K562 (cell line): Measurements from ENCODE around the gene RAD52. TPM values are rescaled to one million over a fixed set of nuclear protein-coding genes. Genes with fewer than 3 reads are reported as not detected.

Experiments used
- CBX8 ChIP-seq: fragments of 200-600 bp; sonication (generic); IDR thresholded peaks from 2 replicates; pipeline ENCODE4 v1.6.1; 2012; ENCODE audit warnings: borderline replicate concordance, mixed run types, low read depth, mild to moderate bottlenecking, moderate library complexity, mixed read lengths, low read length, control low read depth, inconsistent platforms; ENCODE audit not compliant: poor library complexity, severe bottlenecking; ENCODE audit errors: extremely low read depth
- LCOR ChIP-seq: sonication (generic); formaldehyde crosslinking; IDR thresholded peaks from 2 replicates; pipeline ENCODE4 v1.8.0; 2022; ENCODE audit warnings: mild to moderate bottlenecking, missing genetic modification reagents
- NCOR1 ChIP-seq: fragments of 450-650 bp; IDR thresholded peaks from 2 replicates; pipeline ENCODE4 v1.6.1; 2016; ENCODE audit warnings: mild to moderate bottlenecking, moderate library complexity
- NR2C2 ChIP-seq, 2 experiments: fragments of 200-800 bp in 1 of 2; sonication (Bioruptor generic) in 1 of 2; sonication (generic) in 1 of 2; formaldehyde crosslinking in 1 of 2; IDR thresholded peaks; 2 replicates each; pipeline versions ENCODE4 v1.6.1 to v1.8.0; 2016 to 2022; ENCODE audit warnings: mild to moderate bottlenecking in 1 of 2, missing compliant biosample characterization in 1 of 2, missing genetic modification characterization in 1 of 2, missing genetic modification reagents in 1 of 2
- NR3C1 ChIP-seq: sonication (generic); formaldehyde crosslinking; IDR thresholded peaks from 2 replicates; pipeline ENCODE4 v1.8.1; 2022; ENCODE audit warnings: missing genetic modification reagents
- RB1 ChIP-seq: fragments of 450-650 bp; IDR thresholded peaks from 2 replicates; pipeline ENCODE4 v1.6.1; 2017; ENCODE audit warnings: low read depth, mild to moderate bottlenecking
- RCOR1 ChIP-seq, 2 experiments: IDR thresholded peaks; 2 replicates each; pipeline ENCODE4 v1.6.1; 2012; ENCODE audit warnings: low read depth in 2 of 2, low read length in 2 of 2, borderline replicate concordance in 1 of 2, improper control_type of control experiment in 1 of 2
- RNF2 ChIP-seq: sonication (generic); IDR thresholded peaks from 2 replicates; pipeline ENCODE4 v1.6.1; 2016
- SMC3 ChIP-seq: conservative IDR thresholded peaks from 2 replicates; pipeline ENCODE4 v1.6.1; 2011; ENCODE audit warnings: low read depth, low read length, improper control_type of control experiment; ENCODE audit not compliant: insufficient read depth
- THRAP3 ChIP-seq: fragments of 450-650 bp; IDR thresholded peaks from 2 replicates; pipeline ENCODE4 v1.6.1; 2016; ENCODE audit warnings: mild to moderate bottlenecking, inconsistent platforms, borderline replicate concordance
- WHSC1 ChIP-seq: IDR thresholded peaks from one replicate; pipeline ENCODE4 v1.6.1; 2012; ENCODE audit warnings: low read length, control low read depth, inconsistent platforms
- ZNF780A ChIP-seq: fragments of 250-450 bp; sonication (Bioruptor Pico); IDR thresholded peaks from 2 replicates; pipeline ENCODE4 v1.5.0; 2021; ENCODE audit warnings: mild to moderate bottlenecking
- ZZZ3 ChIP-seq: fragments of 450-650 bp; IDR thresholded peaks from 2 replicates; pipeline ENCODE4 v1.6.1; 2016; ENCODE audit warnings: antibody characterized with exemption, mild to moderate bottlenecking, moderate library complexity
- polyA plus RNA-seq, 8 experiments: library from polyadenylated mRNA; depleted of rRNA in 4 of 8; stranded (reverse) in 5 of 8; unstranded in 3 of 8; fragments of >200 nt; fragmentation: Nextera tagmentation in 2 of 8; fragmentation: Illumina TruSeq in 1 of 8; extraction: Ambion mirVana in 2 of 8; extraction: Trizol in 1 of 8; gene quantifications; 2 replicates each; pipeline versions ENCODE4 v1.2.1 to v1.2.3, GENCODE V29; 2011 to 2014; ENCODE audit warnings: inconsistent platforms in 1 of 8, missing spikeins in 1 of 8
- total RNA-seq, 7 experiments: library from RNA; depleted of rRNA in 6 of 7; stranded (reverse); fragments of >200 nt in 6 of 7; fragmentation: Illumina TruSeq in 2 of 7; extraction: Trizol in 2 of 7; gene quantifications; 2 replicates each; pipeline versions ENCODE4 v1.2.1 to v1.2.3, GENCODE V29; 2011 to 2021; ENCODE audit warnings: low replicate concordance in 1 of 7
- TF ChIP-seq, protein P1 (sequence below): fragments of 450-650 bp; IDR thresholded peaks from 2 replicates; pipeline ENCODE4 v1.6.1; 2018; ENCODE audit not compliant: partially characterized antibody
- TF ChIP-seq, protein P2 (sequence below), 2 experiments: fragments of 450-650 bp; formaldehyde crosslinking in 1 of 2; IDR thresholded peaks; 2 replicates each; pipeline versions ENCODE4 v1.4.0 to v1.6.1; 2014 to 2020; ENCODE audit warnings: mild to moderate bottlenecking in 2 of 2, borderline replicate concordance in 1 of 2, low read depth in 1 of 2

The RAD52 gene
- total and polyA plus RNA-seq, 9 of the 15 experiments (the other 6 are each of a cell fraction or from before 2014, with no cell fraction given), result 1.3 to 15.9 (median 9.3) TPM

DNA sequence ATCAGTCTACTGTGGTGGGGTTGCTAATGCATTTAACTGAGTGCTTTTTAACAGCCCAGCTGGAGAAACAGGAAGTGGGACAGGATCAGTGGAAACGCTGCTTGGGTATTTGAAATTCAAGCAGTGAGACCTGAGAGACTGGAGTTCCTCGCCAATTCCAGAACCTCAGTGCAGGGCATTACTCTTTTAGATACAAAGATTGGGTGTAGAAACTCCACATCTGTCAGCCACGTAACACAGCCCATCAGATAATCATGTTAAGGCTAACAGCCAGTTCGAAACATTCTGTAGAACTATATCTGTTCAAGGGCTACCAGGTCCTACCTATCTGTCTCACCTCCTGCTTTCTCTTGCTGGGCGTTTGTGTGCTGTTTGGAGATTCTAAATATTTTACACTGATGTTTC is 45.5 kb downstream of the RAD52 start (continued):
- TF ChIP-seq, protein P1, sequence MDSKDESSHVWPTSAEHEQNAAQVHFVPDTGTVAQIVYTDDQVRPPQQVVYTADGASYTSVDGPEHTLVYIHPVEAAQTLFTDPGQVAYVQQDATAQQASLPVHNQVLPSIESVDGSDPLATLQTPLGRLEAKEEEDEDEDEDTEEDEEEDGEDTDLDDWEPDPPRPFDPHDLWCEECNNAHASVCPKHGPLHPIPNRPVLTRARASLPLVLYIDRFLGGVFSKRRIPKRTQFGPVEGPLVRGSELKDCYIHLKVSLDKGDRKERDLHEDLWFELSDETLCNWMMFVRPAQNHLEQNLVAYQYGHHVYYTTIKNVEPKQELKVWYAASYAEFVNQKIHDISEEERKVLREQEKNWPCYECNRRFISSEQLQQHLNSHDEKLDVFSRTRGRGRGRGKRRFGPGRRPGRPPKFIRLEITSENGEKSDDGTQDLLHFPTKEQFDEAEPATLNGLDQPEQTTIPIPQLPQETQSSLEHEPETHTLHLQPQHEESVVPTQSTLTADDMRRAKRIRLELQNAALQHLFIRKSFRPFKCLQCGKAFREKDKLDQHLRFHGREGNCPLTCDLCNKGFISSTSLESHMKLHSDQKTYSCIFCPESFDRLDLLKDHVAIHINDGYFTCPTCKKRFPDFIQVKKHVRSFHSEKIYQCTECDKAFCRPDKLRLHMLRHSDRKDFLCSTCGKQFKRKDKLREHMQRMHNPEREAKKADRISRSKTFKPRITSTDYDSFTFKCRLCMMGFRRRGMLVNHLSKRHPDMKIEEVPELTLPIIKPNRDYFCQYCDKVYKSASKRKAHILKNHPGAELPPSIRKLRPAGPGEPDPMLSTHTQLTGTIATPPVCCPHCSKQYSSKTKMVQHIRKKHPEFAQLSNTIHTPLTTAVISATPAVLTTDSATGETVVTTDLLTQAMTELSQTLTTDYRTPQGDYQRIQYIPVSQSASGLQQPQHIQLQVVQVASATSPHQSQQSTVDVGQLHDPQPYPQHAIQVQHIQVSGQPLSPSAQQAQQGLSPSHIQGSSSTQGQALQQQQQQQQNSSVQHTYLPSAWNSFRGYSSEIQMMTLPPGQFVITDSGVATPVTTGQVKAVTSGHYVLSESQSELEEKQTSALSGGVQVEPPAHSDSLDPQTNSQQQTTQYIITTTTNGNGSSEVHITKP, result no peak
- TF ChIP-seq, protein P2, sequence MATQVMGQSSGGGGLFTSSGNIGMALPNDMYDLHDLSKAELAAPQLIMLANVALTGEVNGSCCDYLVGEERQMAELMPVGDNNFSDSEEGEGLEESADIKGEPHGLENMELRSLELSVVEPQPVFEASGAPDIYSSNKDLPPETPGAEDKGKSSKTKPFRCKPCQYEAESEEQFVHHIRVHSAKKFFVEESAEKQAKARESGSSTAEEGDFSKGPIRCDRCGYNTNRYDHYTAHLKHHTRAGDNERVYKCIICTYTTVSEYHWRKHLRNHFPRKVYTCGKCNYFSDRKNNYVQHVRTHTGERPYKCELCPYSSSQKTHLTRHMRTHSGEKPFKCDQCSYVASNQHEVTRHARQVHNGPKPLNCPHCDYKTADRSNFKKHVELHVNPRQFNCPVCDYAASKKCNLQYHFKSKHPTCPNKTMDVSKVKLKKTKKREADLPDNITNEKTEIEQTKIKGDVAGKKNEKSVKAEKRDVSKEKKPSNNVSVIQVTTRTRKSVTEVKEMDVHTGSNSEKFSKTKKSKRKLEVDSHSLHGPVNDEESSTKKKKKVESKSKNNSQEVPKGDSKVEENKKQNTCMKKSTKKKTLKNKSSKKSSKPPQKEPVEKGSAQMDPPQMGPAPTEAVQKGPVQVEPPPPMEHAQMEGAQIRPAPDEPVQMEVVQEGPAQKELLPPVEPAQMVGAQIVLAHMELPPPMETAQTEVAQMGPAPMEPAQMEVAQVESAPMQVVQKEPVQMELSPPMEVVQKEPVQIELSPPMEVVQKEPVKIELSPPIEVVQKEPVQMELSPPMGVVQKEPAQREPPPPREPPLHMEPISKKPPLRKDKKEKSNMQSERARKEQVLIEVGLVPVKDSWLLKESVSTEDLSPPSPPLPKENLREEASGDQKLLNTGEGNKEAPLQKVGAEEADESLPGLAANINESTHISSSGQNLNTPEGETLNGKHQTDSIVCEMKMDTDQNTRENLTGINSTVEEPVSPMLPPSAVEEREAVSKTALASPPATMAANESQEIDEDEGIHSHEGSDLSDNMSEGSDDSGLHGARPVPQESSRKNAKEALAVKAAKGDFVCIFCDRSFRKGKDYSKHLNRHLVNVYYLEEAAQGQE (IDR thresholded peaks at IDR 0.05; ENCODE audit: borderline replicate concordance), result no peak
- TF ChIP-seq, protein P2 (CRISPR knock-in tag; IDR thresholded peaks at IDR 0.05; ENCODE audit: low read depth), result no peak
- TF ChIP-seq NCOR1 (peak; percentile 64), RCOR1 (IDR thresholded peaks at IDR 0.05; ENCODE audit: borderline replicate concordance in 1 of 2, low read depth in 2 of 2, low read length in 2 of 2) (no peak), WHSC1 (no peak), CBX8 (no peak), NR2C2 (CRISPR knock-in tag; IDR thresholded peaks at IDR 0.05) (no peak), NR2C2 (tag; IDR thresholded peaks at IDR 0.05) (no peak), THRAP3 (no peak), NR3C1 (CRISPR knock-in tag) (no peak), ZNF780A (CRISPR knock-in tag) (no peak), RB1 (no peak), SMC3 (no peak), RNF2 (no peak), LCOR (CRISPR knock-in tag) (no peak), ZZZ3 (no peak)
